ENCODE measurements around the gene RASA3. TPM values are rescaled to one million over a fixed set of nuclear protein-coding genes. Genes with fewer than 3 reads are reported as not detected.

RASA3 gene
- total and polyA plus RNA-seq, 9 of the 15 experiments (the other 6 are each of a cell fraction or from before 2014, with no cell fraction given) = 0.72 to 25.3 (median 14.4) TPM

DNA sequence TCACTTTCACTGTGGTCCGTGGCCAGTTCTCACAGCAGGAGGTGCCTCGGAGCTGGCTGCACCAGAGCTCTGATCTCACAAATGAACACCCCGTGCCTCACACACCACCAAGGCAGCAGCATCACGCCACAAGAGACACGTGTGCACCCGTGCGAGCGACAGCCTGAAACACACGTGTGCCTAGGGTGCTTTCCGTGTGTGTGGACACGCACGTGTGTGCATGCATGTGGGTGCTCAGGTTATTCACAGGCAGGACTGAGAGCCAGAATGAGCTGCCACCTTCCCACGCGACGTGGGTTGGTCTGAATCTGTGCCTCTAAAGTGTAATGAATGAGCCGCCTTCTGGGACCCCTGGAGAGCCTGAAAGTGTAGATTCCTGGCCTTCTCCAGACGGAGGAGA, 90.9 kb downstream of the RASA3 start (continued):
- TF ChIP-seq IRF2 (CRISPR knock-in tag; IDR thresholded peaks at IDR 0.05) = no peak

DNA sequence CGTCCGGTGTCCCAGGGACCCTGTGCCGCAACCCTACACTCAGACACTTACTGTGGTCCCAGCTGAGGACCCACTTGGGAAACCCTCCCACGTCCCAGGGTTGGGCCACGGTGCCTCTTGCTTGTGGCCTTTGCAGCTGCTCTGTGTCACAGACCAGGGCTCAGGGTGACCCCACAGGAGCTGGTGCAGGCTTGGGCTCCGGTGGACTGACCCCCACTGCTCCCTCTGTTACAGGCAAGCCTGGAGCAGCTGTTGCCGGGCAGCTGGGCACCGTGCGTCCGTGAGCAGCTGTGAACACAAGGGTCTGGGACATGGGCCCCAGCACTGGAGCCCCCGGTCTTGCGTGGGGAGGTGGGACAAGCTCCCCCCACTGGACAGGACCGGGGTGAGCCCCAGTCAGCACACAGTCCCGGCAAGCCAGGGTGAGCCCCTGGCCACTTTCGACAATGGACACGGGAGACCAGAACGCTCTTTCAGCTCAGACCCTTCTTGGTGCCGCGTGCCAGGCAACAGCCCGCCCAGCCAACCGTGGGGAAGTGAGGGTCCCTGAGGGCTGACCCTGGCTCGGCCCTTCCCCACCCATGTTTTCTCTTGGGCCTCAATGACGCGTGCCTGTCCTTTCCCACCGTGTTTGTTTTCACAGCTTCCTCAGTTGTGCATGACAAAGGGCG, 92.8 kb downstream of the RASA3 start:
- Histone ChIP-seq H3K4me2 (ENCODE audit: insufficient read depth, low read length) (no peak overlapping the region), H3K9me1 (ENCODE audit: control insufficient read depth, insufficient read depth, low read length) (no peaks in the 10 kb centered on the region), H3K4me1 (replicated peaks in 1 of 2; ENCODE audit: control insufficient read depth in 2 of 2, insufficient read depth in 2 of 2, low read length in 2 of 2) (no peaks in the 10 kb centered on the region; a peak in 1 of 5 replicates), H3K27ac (ENCODE audit: extremely low read depth, low read depth, low read length) (no peak overlapping the region), H4K20me1 (replicated peaks; ENCODE audit: control insufficient read depth, insufficient read depth, low read length) (no peaks in the 10 kb centered on the region), H2AFZ (ENCODE audit: low read depth, low read length) (no peak overlapping the region), H3K79me2 (ENCODE audit: control insufficient read depth, insufficient read depth, low read length) (no peaks in the 10 kb centered on the region; the same call in 2 of the 3 replicates), H3K9ac (ENCODE audit: insufficient read depth in 1 of 2, low read depth in 2 of 2, low read length in 2 of 2) (no peak overlapping the region), H3K36me3 (ENCODE audit: control insufficient read depth, insufficient read depth, low read length) (peaks cover 5% of the 10 kb centered on the region; the same call in 1 of the 3 replicates), H3K9me3 (replicated peaks; ENCODE audit: control insufficient read depth, insufficient read depth, low read depth, low read length) (0 out of 2 replicates have a peak, but pooled peaks cover 1% of the 10 kb centered on the region), H3K4me3 (no peak overlapping the region), H3K27me3 (ENCODE audit: control insufficient read depth in 2 of 2, insufficient read depth in 2 of 2, low read length in 2 of 2) (no peaks in the 10 kb centered on the region)
- intact Hi-C loops (cut with micrococcal nuclease) (no loop called here), in situ Hi-C loops (cut with MboI) (no loop called here)
- FAIRE-seq (no peak), DNase-seq (ENCODE audit: extremely low read depth in 1 of 4, low spot score in 3 of 4) (no peak), ATAC-seq (no peak)
- BruUV-seq (replicated peaks) = no TSS peak
- POLR2A ChIA-PET = interaction anchor here (0.6 kb wide), 1 partner anchor 81 kb away, joined by 3 read pairs; no protein-coding TSS in a partner anchor
- 94% methylated on average over 3 of the region's 26 CpGs for WGBS (ENCODE audit: insufficient coverage, low coverage, missing lambda C conversion rate)
- CTCF ChIA-PET (ENCODE audit: low intra/inter-chr PET ratio) = no interaction called here
- TF ChIP-seq, protein P1, sequence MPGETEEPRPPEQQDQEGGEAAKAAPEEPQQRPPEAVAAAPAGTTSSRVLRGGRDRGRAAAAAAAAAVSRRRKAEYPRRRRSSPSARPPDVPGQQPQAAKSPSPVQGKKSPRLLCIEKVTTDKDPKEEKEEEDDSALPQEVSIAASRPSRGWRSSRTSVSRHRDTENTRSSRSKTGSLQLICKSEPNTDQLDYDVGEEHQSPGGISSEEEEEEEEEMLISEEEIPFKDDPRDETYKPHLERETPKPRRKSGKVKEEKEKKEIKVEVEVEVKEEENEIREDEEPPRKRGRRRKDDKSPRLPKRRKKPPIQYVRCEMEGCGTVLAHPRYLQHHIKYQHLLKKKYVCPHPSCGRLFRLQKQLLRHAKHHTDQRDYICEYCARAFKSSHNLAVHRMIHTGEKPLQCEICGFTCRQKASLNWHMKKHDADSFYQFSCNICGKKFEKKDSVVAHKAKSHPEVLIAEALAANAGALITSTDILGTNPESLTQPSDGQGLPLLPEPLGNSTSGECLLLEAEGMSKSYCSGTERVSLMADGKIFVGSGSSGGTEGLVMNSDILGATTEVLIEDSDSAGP (CRISPR knock-in tag; IDR thresholded peaks at IDR 0.05) = no peak
- TF ChIP-seq ZNF766 (CRISPR knock-in tag; conservative IDR thresholded peaks at IDR 0.05) = no peak
- no peak for TF ChIP-seq POLR2AphosphoS2 (IDR thresholded peaks at IDR 0.05; ENCODE audit: low read length)
- no peak for TF ChIP-seq CREM (IDR thresholded peaks at IDR 0.05; ENCODE audit: low read depth)
- TF ChIP-seq BRD4 (IDR thresholded peaks at IDR 0.05) = no peak
- no peak for TF ChIP-seq RCOR1 (IDR thresholded peaks at IDR 0.05; ENCODE audit: borderline replicate concordance in 1 of 2, low read depth in 2 of 2, low read length in 2 of 2)
- TF ChIP-seq, protein P2, sequence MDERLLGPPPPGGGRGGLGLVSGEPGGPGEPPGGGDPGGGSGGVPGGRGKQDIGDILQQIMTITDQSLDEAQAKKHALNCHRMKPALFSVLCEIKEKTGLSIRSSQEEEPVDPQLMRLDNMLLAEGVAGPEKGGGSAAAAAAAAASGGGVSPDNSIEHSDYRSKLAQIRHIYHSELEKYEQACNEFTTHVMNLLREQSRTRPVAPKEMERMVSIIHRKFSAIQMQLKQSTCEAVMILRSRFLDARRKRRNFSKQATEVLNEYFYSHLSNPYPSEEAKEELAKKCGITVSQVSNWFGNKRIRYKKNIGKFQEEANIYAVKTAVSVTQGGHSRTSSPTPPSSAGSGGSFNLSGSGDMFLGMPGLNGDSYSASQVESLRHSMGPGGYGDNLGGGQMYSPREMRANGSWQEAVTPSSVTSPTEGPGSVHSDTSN (CRISPR knock-in tag; IDR thresholded peaks at IDR 0.05; ENCODE audit: low read depth) = no peak
- TF ChIP-seq, protein P2 (tag; conservative IDR thresholded peaks at IDR 0.05; ENCODE audit: low read depth) = no peak
- no peak for TF ChIP-seq PYGO2 (tag; IDR thresholded peaks at IDR 0.05)
- no peak for TF ChIP-seq ZNF224 (CRISPR knock-in tag; IDR thresholded peaks at IDR 0.05)
- TF ChIP-seq NCOA2 (IDR thresholded peaks at IDR 0.05; ENCODE audit: partially characterized antibody in 2 of 2) = no peak
- TF ChIP-seq MECOM (CRISPR knock-in tag; IDR thresholded peaks at IDR 0.05) = no peak
- TF ChIP-seq SMAD3 (CRISPR knock-in tag; conservative IDR thresholded peaks at IDR 0.05) = no peak
- TF ChIP-seq, protein P3, sequence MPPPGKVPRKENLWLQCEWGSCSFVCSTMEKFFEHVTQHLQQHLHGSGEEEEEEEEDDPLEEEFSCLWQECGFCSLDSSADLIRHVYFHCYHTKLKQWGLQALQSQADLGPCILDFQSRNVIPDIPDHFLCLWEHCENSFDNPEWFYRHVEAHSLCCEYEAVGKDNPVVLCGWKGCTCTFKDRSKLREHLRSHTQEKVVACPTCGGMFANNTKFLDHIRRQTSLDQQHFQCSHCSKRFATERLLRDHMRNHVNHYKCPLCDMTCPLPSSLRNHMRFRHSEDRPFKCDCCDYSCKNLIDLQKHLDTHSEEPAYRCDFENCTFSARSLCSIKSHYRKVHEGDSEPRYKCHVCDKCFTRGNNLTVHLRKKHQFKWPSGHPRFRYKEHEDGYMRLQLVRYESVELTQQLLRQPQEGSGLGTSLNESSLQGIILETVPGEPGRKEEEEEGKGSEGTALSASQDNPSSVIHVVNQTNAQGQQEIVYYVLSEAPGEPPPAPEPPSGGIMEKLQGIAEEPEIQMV (tag; conservative IDR thresholded peaks at IDR 0.05; ENCODE audit: low read depth) = no peak
- TF ChIP-seq TAF7 (tag; IDR thresholded peaks at IDR 0.05) = no peak

Measured in K562 (cell line).